ENCODE measurements around the gene NTF4.
"Not testable (repeated sequence)": the region's sequence is repeated elsewhere in the genome, so short reads cannot be mapped to it uniquely, and the experiment has no call there.

Gene NTF4

GRCh38 chr19:49056902-49057596, 7.6 kb downstream of the NTF4 start:
- DNase-seq (ENCODE audit: low read depth): not testable (repeated sequence)

DNA sequence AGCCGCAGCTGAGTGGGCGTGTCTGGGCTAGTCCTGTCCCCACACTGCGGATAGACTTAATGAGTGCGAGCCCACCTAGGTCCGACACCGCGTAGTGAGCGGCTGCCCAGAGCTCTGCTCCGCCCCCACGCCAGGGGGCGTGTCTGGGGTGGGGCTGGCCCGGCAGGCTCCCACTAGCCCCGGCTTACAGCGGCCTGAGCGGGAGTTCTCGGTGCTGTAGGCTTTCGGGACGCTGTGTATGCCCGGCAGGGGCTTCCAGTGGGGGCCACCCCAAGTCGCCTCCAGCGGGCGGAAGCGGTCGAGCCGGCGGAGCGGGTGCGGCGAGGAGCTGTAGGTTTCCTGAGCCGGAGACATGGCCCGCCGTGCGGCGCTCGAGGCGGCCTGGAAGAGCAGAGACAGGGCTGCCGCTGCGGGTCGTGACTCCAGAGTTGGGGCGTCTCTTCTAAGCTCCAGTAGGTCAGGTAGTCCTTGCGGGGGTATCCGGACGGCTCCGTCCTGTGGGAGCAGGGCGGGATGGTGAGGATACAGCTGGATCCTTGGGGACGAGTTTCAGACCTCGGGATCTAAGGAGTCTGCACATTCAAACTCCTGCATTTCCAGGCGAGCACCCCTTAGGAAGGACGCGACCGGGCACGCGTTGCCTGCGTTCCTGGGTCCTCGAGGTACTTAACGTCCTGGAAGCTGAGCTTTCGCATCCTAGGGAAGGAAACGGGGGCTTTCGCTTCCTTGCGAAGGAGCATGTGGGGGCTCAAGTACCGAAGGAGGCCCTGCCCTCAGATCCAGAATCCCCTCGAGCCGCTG, 8.3 kb downstream of the NTF4 start:
- DNase-seq (ENCODE audit: low read depth): peak; percentile 44

GRCh38 chr19:49050376-49051033, 14.1 kb downstream of the NTF4 start:
- peak; percentile 67 for DNase-seq (ENCODE audit: low read depth)

- not testable (repeated sequence) for DNase-seq (ENCODE audit: low read depth)
Measured at GRCh38 chr19:49049834-49050233, 14.8 kb downstream of the NTF4 start.

GRCh38 chr19:49049011-49049410, 15.6 kb downstream of the NTF4 start, which contains the start of gene CGB8:
Gene CGB8 (minus strand): TSS chr19:49049111. CDS start chr19:49048739, 372 bp downstream.
- DNase-seq (ENCODE audit: low read depth): not testable (repeated sequence)

DNA sequence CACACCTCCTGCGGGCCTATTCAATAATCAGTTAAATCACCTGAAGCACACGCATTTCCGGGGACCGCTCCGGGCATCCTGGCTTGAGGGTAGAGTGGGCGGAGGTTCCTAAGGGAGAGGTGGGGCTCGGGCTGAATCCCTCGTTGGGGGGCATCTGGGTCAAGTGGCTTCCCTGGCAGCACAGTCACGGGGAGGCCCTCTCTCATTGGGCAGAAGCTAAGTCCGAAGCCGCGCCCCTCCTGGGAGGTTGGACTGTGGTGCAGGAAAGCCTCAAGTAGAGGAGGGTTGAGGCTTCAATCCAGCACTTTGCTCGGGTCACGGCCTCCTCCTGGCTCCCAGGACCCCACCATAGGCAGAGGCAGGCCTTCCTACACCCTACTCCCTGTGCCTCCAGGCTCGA, 21.1 kb downstream of the NTF4 start, which contains the start of gene CGB5:
Gene CGB5 (plus strand): TSS at position 301 of the 400 bp plus-strand sequence. CDS start 362 bp downstream, outside the sequence.
- not testable (repeated sequence) for DNase-seq (ENCODE audit: low read depth)

DNA sequence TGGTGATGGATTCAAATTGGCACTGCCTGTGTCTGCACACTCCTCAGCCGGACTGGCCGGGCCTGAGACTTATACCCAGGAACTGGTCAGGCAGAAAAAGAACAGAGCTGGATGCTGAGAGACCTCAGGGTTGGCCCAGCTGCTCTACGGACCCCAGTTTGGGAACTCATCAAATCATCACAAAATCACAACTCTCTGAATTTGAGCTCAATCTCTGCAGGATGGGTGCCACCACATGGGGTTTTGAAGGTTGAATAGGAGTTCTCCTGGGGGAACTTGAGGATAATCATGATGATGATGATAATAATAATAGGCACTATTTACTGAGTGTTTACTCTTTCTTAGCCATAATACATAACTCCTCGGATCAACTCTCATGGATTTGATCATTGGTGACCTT, 22.0 kb downstream of the NTF4 start:
- not testable (repeated sequence) for DNase-seq (ENCODE audit: low read depth)

- no peak for DNase-seq (ENCODE audit: low read depth)
Measured at GRCh38 chr19:49042177-49042576, 22.4 kb downstream of the NTF4 start.

DNA sequence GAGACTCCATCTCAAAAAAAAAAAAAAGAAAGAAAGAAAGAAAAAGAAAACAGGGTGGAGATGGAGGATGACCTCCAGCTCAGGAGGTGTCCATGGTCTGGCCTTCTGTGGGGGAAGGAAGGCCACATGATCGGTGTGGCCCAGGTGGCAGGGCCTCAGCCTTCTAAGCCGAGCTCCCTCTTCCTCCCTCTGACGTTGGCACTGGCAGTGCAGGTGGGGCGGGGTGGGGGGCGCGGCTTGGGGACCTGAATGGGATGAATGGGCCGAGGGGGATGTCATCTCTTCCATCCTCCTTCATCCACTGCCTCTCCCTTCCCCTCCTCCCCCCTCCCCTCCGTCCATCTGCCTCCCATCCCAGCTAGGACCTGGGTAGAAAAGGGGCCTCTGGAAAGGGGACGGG, 24.9 kb downstream of the NTF4 start:
- DNase-seq (ENCODE audit: low read depth): not testable (repeated sequence)

GRCh38 chr19:49038557-49039276, 25.9 kb downstream of the NTF4 start:
- peak; percentile 78 for DNase-seq (ENCODE audit: low read depth)

GRCh38 chr19:49038111-49038510, 26.5 kb downstream of the NTF4 start:
- not testable (repeated sequence) for DNase-seq (ENCODE audit: low read depth)

GRCh38 chr19:49036815-49037214, 27.8 kb downstream of the NTF4 start, which contains the start of gene CGB1:
Gene CGB1 (minus strand): TSS chr19:49036895. CDS start chr19:49036711, 184 bp downstream.
- not testable (repeated sequence) for DNase-seq (ENCODE audit: low read depth)

DNA sequence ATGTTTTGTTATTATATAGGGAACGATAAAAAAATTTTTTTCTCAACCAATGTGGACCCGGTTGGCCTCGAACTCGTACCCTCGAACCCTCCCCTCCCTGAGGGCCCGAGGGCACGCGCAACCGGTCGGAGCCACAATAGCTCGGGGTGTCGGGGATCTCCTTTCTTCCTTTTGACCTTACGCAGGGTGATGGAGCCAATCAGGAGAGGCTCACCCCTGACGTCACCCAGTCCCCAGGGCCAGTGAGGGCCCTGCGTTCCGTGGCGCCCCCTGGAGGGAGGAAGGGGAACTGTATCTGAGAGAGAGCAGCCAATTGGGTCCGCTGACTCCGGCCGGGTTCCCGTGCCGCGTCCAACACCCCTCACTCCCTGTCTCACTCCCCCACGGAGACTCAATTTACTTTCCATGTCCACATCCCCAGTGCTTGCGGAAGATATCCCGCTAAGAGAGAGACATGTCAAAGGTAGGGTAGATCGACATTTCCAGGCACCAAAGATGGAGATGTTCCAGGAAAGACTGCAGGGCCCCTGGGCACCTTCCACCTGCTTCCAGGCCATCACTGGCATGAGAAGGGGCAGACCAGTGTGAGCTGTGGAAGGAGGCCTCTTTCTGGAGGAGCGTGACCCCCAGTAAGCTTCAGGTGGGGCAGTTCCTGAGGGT, 32.8 kb downstream of the NTF4 start, which contains the start of gene CGB2:
Gene CGB2 (plus strand): TSS at position 249 of the 660 bp plus-strand sequence. CDS start 206 bp downstream, at position 455.
- DNase-seq (ENCODE audit: low read depth): not testable (repeated sequence)

DNA sequence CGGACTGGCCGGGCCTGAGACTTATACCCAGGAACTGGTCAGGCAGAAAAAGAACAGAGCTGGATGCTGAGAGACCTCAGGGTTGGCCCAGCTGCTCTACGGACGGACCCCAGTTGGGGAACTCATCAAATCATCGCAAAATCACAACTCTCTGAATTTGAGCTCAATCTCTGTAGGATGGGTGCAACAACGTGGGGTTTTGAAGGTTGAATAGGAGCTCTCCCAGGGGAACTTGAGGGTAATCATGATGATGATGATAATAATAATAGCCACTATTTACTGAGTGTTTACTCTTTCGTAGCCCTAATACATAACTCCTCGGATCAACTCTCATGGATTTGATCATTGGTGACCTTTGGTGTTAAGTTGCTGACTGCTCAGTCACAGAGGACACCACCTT, 34.3 kb downstream of the NTF4 start:
- not testable (repeated sequence) for DNase-seq (ENCODE audit: low read depth)

DNA sequence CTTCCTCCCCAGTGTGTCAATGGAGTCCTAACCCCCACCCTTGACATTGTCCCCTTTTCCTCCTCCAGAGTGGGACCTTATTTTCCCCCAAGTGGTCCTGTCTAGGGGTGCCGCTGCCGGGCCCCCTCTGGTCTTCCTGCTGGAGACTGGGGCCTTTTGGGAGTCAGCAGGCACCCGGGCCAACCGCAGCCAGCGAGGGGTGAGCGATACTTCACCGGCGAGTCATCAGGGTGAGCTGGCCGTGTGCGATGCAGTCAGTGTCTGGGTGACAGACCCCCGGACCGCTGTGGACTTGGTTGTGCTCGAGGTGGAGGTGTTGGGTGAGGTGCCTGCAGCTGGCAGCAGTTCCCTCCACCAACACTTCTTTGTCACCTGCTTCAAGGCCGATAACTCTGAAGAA, 34.9 kb downstream of the NTF4 start:
- peak; percentile 18 for DNase-seq (ENCODE audit: low read depth)

DNA sequence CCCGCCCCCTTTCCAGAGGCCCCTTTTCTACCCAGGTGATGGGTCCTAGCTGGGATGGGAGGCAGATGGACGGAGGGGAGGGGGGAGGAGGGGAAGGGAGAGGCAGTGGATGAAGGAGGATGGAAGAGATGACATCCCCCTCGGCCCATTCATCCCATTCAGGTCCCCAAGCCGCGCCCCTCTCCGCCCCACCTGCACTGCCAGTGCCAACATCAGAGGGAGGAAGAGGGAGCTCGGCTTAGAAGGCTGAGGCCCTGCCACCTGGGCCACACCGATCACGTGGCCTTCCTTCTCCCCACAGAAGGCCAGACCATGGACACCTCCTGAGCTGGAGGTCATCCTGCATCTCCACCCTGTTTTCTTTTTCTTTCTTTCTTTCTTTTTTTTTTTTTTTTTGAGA, 35.9 kb downstream of the NTF4 start:
- DNase-seq (ENCODE audit: low read depth): not testable (repeated sequence)

- not testable (repeated sequence) for DNase-seq (ENCODE audit: low read depth)
Measured at GRCh38 chr19:49025599-49025998, 39.0 kb downstream of the NTF4 start.

GRCh38 chr19:49025088-49025487, 39.5 kb downstream of the NTF4 start:
- DNase-seq (ENCODE audit: low read depth): not testable (repeated sequence)

- DNase-seq (ENCODE audit: low read depth): not testable (repeated sequence)
Measured at GRCh38 chr19:49024233-49024632, 40.4 kb downstream of the NTF4 start, which contains the start of gene CGB3. Gene CGB3 (minus strand): TSS chr19:49024333. CDS start chr19:49023971, 362 bp downstream.

GRCh38 chr19:49022116-49022515, 42.5 kb downstream of the NTF4 start:
- no peak for DNase-seq (ENCODE audit: low read depth)
